Measurements from ENCODE around the gene WDR90. TPM values are rescaled to one million over a fixed set of nuclear protein-coding genes. Genes with fewer than 3 reads are reported as not detected.

Gene WDR90
- total and polyA plus RNA-seq, 2 of the 13 experiments (the other 11 are each of a cell fraction or from before 2014, with no cell fraction given), result 14.9 to 28.9 TPM

DNA sequence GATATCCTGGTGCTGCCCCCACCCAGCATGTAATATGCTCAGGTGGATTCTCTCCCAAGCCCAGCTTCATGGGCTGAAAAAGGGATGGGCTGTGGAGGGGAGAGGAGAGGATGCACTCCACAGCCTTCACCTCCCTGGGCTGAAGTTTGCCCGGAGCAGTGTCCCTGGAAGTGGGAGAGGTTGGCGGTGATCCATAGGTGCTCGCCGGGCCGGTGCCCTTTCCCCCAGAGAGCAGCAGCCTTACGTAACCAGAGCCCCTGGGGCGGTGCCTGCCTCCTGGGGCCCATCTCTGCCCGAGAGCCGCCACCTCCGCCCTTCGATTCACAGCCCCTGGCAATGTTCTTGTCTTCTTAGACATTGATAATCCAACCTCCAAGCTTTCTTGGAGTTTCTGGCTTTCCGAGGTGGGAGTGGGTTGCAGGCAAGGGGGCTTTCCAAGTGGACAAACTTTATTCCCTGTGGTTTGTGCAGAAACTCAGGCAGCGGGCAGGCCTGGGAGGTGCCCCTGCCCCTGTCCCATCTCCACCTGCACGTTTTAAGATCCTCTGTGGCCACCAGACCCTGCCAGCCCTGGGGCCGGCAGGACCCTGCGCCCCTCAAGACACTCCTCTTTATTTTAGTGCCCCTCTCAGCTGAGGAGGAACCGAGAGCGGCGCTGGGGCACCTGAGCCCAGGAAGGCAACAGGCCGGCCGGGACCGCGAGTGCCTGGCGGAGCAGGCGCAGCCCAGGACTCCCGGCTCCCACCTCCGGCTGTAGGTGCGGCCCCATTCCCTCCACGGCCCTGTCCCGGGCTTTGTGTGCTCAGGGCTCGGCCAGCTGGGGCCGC is 3.1 kb upstream of the WDR90 start (continued):
- TF ChIP-seq, protein P1, sequence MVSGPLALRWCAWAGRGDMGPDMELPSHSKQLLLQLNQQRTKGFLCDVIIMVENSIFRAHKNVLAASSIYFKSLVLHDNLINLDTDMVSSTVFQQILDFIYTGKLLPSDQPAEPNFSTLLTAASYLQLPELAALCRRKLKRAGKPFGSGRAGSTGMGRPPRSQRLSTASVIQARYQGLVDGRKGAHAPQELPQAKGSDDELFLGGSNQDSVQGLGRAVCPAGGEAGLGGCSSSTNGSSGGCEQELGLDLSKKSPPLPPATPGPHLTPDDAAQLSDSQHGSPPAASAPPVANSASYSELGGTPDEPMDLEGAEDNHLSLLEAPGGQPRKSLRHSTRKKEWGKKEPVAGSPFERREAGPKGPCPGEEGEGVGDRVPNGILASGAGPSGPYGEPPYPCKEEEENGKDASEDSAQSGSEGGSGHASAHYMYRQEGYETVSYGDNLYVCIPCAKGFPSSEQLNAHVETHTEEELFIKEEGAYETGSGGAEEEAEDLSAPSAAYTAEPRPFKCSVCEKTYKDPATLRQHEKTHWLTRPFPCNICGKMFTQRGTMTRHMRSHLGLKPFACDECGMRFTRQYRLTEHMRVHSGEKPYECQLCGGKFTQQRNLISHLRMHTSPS (CRISPR knock-in tag; IDR thresholded peaks at IDR 0.05; ENCODE audit: low read depth), result peak; percentile 81
- TF ChIP-seq PRDM10 (CRISPR knock-in tag; IDR thresholded peaks at IDR 0.05; ENCODE audit: low read depth), result no peak
- TF ChIP-seq ZNF670 (CRISPR knock-in tag; IDR thresholded peaks at IDR 0.05; ENCODE audit: borderline replicate concordance), result 0 out of 2 replicates have a peak, but pooled peaks have one; percentile 28
- TF ChIP-seq SSRP1 (CRISPR knock-in tag; IDR thresholded peaks at IDR 0.05), result peak; percentile 41; the same call in 1 of the 2 replicates
- TF ChIP-seq HNRNPL (IDR thresholded peaks at IDR 0.05; ENCODE audit: low read depth, low read length), result peak; percentile 91
- TF ChIP-seq SRY (CRISPR knock-in tag; IDR thresholded peaks at IDR 0.05), result no peak
- peak; percentile 40; the same call in 1 of the 2 replicates for TF ChIP-seq POLR2AphosphoS5 (IDR thresholded peaks at IDR 0.05; ENCODE audit: low read depth, low read length)
- peak; percentile 45; the same call in 1 of the 2 replicates for TF ChIP-seq GABPB1 (CRISPR knock-in tag; IDR thresholded peaks at IDR 0.05)
- TF ChIP-seq DNMT1 (CRISPR knock-in tag; IDR thresholded peaks at IDR 0.05), result 0 out of 2 replicates have a peak, but pooled peaks have one; percentile 44
- no peak for TF ChIP-seq HOXA9 (CRISPR knock-in tag; IDR thresholded peaks at IDR 0.05; ENCODE audit: borderline replicate concordance)
- TF ChIP-seq GATA4 (IDR thresholded peaks at IDR 0.05; ENCODE audit: borderline replicate concordance, low read depth), result no peak
- peak; percentile 48 for TF ChIP-seq FOSL2 (CRISPR knock-in tag; IDR thresholded peaks at IDR 0.05)
- TF ChIP-seq MIXL1 (CRISPR knock-in tag; IDR thresholded peaks at IDR 0.05), result 0 out of 2 replicates have a peak, but pooled peaks have one; percentile 10
- TF ChIP-seq MED1 (CRISPR knock-in tag; IDR thresholded peaks at IDR 0.05), result peak; percentile 74
- no peak for TF ChIP-seq NR1H2 (CRISPR knock-in tag; IDR thresholded peaks at IDR 0.05; ENCODE audit: borderline replicate concordance, low read depth)
- no peak for TF ChIP-seq ZNF652 (CRISPR knock-in tag; IDR thresholded peaks at IDR 0.05; ENCODE audit: borderline replicate concordance, low read depth)
- TF ChIP-seq, protein P2, sequence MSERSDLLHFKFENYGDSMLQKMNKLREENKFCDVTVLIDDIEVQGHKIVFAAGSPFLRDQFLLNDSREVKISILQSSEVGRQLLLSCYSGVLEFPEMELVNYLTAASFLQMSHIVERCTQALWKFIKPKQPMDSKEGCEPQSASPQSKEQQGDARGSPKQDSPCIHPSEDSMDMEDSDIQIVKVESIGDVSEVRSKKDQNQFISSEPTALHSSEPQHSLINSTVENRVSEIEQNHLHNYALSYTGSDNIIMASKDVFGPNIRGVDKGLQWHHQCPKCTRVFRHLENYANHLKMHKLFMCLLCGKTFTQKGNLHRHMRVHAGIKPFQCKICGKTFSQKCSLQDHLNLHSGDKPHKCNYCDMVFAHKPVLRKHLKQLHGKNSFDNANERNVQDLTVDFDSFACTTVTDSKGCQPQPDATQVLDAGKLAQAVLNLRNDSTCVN (CRISPR knock-in tag; IDR thresholded peaks at IDR 0.05; ENCODE audit: borderline replicate concordance), result no peak
- TF ChIP-seq THAP11 (CRISPR knock-in tag; IDR thresholded peaks at IDR 0.05), result peak; percentile 71
- TF ChIP-seq HNRNPH1 (optimal IDR thresholded peaks at IDR 0.05; ENCODE audit: low read depth, low read length), result peak; percentile 70
- TF ChIP-seq DRAP1 (CRISPR knock-in tag; IDR thresholded peaks at IDR 0.05), result no peak
- peak; percentile 60 for TF ChIP-seq ZFX (CRISPR knock-in tag; IDR thresholded peaks at IDR 0.05; ENCODE audit: low read depth)
- no peak for TF ChIP-seq SOX6 (IDR thresholded peaks at IDR 0.05)
- TF ChIP-seq SOX6 (CRISPR knock-in tag; IDR thresholded peaks at IDR 0.05), result peak; percentile 30; the same call in 1 of the 2 replicates
- 0 out of 2 replicates have a peak, but pooled peaks have one; percentile 39 for TF ChIP-seq ERF (CRISPR knock-in tag; IDR thresholded peaks at IDR 0.05)
